HL-60 (cell line): ENCODE data around the gene LTBR.

Experiments used
- TF ChIP-seq, protein P1 (sequence below): IDR thresholded peaks from one replicate; pipeline ENCODE4 v1.5.1; 2011; ENCODE audit warnings: low read length, control low read depth, inconsistent platforms; ENCODE audit not compliant: insufficient read depth
- TF ChIP-seq, protein P2 (sequence below): IDR thresholded peaks from 2 replicates; pipeline ENCODE4 v1.6.1; 2012; ENCODE audit warnings: low read depth; ENCODE audit not compliant: insufficient replicate concordance

DNA sequence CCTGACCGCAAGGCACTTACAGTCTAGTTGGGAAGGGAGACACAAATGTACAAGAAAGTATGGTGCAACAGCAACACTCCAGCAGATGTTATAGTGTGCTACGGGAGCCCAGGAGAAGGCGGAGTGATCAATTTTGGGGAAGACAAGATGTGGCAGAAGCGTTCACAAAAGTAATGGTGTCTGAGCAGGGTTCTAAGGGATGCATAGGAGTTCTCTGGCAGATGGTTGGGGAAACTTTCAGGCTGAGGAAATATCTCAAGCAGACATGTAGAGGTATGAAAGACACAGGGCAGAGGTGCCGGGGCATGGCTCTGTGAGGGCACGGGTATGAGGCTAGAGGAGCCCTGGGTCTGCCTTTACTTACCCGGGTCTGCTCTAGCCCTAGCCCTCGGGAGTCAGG, 37.0 kb upstream of the LTBR start:
- TF ChIP-seq, protein P1, sequence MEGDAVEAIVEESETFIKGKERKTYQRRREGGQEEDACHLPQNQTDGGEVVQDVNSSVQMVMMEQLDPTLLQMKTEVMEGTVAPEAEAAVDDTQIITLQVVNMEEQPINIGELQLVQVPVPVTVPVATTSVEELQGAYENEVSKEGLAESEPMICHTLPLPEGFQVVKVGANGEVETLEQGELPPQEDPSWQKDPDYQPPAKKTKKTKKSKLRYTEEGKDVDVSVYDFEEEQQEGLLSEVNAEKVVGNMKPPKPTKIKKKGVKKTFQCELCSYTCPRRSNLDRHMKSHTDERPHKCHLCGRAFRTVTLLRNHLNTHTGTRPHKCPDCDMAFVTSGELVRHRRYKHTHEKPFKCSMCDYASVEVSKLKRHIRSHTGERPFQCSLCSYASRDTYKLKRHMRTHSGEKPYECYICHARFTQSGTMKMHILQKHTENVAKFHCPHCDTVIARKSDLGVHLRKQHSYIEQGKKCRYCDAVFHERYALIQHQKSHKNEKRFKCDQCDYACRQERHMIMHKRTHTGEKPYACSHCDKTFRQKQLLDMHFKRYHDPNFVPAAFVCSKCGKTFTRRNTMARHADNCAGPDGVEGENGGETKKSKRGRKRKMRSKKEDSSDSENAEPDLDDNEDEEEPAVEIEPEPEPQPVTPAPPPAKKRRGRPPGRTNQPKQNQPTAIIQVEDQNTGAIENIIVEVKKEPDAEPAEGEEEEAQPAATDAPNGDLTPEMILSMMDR = no peak
- TF ChIP-seq, protein P2, sequence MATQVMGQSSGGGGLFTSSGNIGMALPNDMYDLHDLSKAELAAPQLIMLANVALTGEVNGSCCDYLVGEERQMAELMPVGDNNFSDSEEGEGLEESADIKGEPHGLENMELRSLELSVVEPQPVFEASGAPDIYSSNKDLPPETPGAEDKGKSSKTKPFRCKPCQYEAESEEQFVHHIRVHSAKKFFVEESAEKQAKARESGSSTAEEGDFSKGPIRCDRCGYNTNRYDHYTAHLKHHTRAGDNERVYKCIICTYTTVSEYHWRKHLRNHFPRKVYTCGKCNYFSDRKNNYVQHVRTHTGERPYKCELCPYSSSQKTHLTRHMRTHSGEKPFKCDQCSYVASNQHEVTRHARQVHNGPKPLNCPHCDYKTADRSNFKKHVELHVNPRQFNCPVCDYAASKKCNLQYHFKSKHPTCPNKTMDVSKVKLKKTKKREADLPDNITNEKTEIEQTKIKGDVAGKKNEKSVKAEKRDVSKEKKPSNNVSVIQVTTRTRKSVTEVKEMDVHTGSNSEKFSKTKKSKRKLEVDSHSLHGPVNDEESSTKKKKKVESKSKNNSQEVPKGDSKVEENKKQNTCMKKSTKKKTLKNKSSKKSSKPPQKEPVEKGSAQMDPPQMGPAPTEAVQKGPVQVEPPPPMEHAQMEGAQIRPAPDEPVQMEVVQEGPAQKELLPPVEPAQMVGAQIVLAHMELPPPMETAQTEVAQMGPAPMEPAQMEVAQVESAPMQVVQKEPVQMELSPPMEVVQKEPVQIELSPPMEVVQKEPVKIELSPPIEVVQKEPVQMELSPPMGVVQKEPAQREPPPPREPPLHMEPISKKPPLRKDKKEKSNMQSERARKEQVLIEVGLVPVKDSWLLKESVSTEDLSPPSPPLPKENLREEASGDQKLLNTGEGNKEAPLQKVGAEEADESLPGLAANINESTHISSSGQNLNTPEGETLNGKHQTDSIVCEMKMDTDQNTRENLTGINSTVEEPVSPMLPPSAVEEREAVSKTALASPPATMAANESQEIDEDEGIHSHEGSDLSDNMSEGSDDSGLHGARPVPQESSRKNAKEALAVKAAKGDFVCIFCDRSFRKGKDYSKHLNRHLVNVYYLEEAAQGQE = no peak
